ENCODE measurements around the gene PAK4. TPM values are rescaled to one million over a fixed set of nuclear protein-coding genes. Genes with fewer than 3 reads are reported as not detected.

Gene PAK4
- polyA plus RNA-seq, 1 donor (not counting 4 experiments of a cell fraction or from before 2014, with no cell fraction given): 11.2 TPM

- TF ChIP-seq CTCF (optimal IDR thresholded peaks at IDR 0.05 in 1 of 3, IDR thresholded peaks at IDR 0.05 in 1 of 3, conservative IDR thresholded peaks at IDR 0.05 in 1 of 3; ENCODE audit: extremely low read depth in 1 of 3, insufficient read depth in 2 of 3, low read length in 3 of 3): no peak
- TF ChIP-seq EZH2 (IDR thresholded peaks at IDR 0.05; ENCODE audit: low read length): no peak
- Histone ChIP-seq H3K4me1 (ENCODE audit: control insufficient read depth, extremely low read depth, insufficient read depth, low read length) (peaks cover 8% of the 10 kb centered on the region), H3K36me3 (ENCODE audit: control insufficient read depth in 2 of 2, extremely low read depth in 1 of 2, insufficient read depth in 2 of 2, low read length in 2 of 2) (no peaks in the 10 kb centered on the region), H3K9ac (ENCODE audit: control insufficient read depth, extremely low read depth, insufficient read depth, low read length) (no peak overlapping the region), H3K79me2 (ENCODE audit: control insufficient read depth, insufficient read depth, low read length) (peaks cover 82% of the 10 kb centered on the region), H3K9me1 (ENCODE audit: control insufficient read depth, extremely low read depth, insufficient read depth, low read length) (peaks cover 3% of the 10 kb centered on the region), H3K27me3 (ENCODE audit: control insufficient read depth, extremely low read depth, insufficient read depth, low read length) (no peaks in the 10 kb centered on the region), H3K9me3 (ENCODE audit: control insufficient read depth, low read depth, low read length) (no peaks in the 10 kb centered on the region), H3K4me2 (ENCODE audit: control insufficient read depth, extremely low read depth, insufficient read depth, low read depth, low read length) (no peak overlapping the region), H3K4me3 (ENCODE audit: control insufficient read depth in 2 of 3, extremely low read depth in 1 of 3, insufficient read depth in 2 of 3, low read depth in 1 of 3, low read length in 3 of 3) (no peak overlapping the region), H4K20me1 (ENCODE audit: control insufficient read depth, extremely low read depth, insufficient read depth, low read length) (peaks cover 14% of the 10 kb centered on the region), H2AFZ (ENCODE audit: control insufficient read depth, low read length) (no peak overlapping the region), H3K27ac (ENCODE audit: control insufficient read depth, insufficient read depth, low read length) (no peak overlapping the region)
- dilution Hi-C loops (cut with MboI; ENCODE audit: extremely low pct_ligation_motif_present, low sequenced_read_pairs): no loop called here
- FAIRE-seq: no peak
- DNase-seq (ENCODE audit: low read depth, low spot score): no peak
These were observed 14.4 kb downstream of the PAK4 start for GRCh38 chr19:39139971-39140453.

- FAIRE-seq: no peak
- H3K27me3 ChIP-seq (ENCODE audit: control insufficient read depth, extremely low read depth, insufficient read depth, low read length): no peaks in the 10 kb centered on the region
These were observed 15.0 kb downstream of the PAK4 start for GRCh38 chr19:39140594-39140993.

More at GRCh38 chr19:39140594-39140993, 15.0 kb downstream of the PAK4 start:
- Histone ChIP-seq H3K9me1 (ENCODE audit: control insufficient read depth, extremely low read depth, insufficient read depth, low read length) (peaks cover 3% of the 10 kb centered on the region), H3K4me1 (ENCODE audit: control insufficient read depth, extremely low read depth, insufficient read depth, low read length) (peaks cover 8% of the 10 kb centered on the region), H3K9me3 (ENCODE audit: control insufficient read depth, low read depth, low read length) (no peaks in the 10 kb centered on the region), H4K20me1 (ENCODE audit: control insufficient read depth, extremely low read depth, insufficient read depth, low read length) (peaks cover 14% of the 10 kb centered on the region), H2AFZ (ENCODE audit: control insufficient read depth, low read length) (no peak overlapping the region), H3K4me2 (ENCODE audit: control insufficient read depth, extremely low read depth, insufficient read depth, low read depth, low read length) (no peak overlapping the region), H3K79me2 (ENCODE audit: control insufficient read depth, insufficient read depth, low read length) (peaks cover 82% of the 10 kb centered on the region), H3K27ac (ENCODE audit: control insufficient read depth, insufficient read depth, low read length) (no peak overlapping the region), H3K36me3 (ENCODE audit: control insufficient read depth in 2 of 2, extremely low read depth in 1 of 2, insufficient read depth in 2 of 2, low read length in 2 of 2) (no peaks in the 10 kb centered on the region), H3K9ac (ENCODE audit: control insufficient read depth, extremely low read depth, insufficient read depth, low read length) (no peak overlapping the region), H3K4me3 (ENCODE audit: control insufficient read depth in 2 of 3, extremely low read depth in 1 of 3, insufficient read depth in 2 of 3, low read depth in 1 of 3, low read length in 3 of 3) (no peak overlapping the region)
- dilution Hi-C loops (cut with MboI; ENCODE audit: extremely low pct_ligation_motif_present, low sequenced_read_pairs): no loop called here
- no peak for TF ChIP-seq EZH2 (IDR thresholded peaks at IDR 0.05; ENCODE audit: low read length)
- TF ChIP-seq CTCF (optimal IDR thresholded peaks at IDR 0.05 in 1 of 3, IDR thresholded peaks at IDR 0.05 in 1 of 3, conservative IDR thresholded peaks at IDR 0.05 in 1 of 3; ENCODE audit: extremely low read depth in 1 of 3, insufficient read depth in 2 of 3, low read length in 3 of 3): no peak
- DNase-seq (ENCODE audit: low read depth, low spot score): no peak
